GM10266 (cell line): Measurements from ENCODE around the gene TUBB.
A peak's percentile ranks its signal among the peaks of the same experiment; 100 is the strongest.

Experiments
- DNase-seq: peaks from one replicate; pipeline ENCODE4 v3.0.0; 2012; ENCODE audit errors: extremely low spot score
- TF ChIP-seq, protein P1 (sequence below): IDR thresholded peaks from 2 replicates; pipeline ENCODE4 v1.5.1; 2012; ENCODE audit warnings: mild to moderate bottlenecking, low read depth; ENCODE audit not compliant: control insufficient read depth, insufficient read depth; ENCODE audit errors: missing control alignments

The TUBB gene

DNA sequence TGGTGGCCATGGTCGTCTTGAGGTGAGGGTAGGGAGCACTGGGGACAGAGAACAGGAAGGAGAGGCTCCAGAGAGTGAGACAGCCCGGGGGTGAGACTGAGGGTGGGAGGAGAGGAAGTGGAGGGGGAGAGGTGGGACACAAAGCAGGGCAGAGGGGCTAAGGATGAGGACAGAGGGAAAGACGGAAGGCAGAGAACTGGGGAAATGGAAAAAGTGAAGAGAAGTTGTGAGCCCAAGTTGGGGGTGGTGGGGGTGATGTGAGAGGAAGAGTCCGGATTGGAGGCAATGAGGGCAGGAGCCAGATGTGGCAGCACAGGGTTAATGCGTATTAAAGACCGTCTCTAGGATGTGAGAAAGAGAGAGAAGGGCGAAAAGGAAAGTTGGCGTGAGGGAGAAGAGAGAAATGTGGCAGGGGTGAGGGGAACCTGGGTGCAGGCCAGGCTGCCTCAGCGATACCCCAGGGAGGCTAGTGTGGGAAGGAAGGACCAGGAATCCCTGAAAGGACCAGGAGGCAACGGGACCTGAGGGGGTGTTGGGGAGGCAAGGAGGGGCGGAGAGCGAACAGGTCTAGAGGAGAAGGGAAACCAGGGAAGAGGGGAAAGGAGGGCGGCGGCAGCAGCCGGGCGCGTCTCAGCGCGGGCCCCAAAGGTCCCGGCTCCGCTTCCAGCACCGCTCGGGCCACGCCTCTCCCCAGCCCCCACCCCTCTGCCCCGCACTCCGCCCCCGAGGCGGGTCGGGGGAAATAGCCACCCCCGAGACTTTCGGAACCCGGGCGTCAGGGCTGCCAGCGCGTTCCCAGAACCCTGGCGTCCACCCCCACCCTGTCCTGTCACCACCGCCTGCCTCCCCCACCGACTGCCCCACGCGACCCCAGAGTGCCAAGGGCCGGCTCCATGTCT lies 33.9 kb upstream of the TUBB start, which contains the start of gene PPP1R18:
PPP1R18 (minus strand) TSS at position 637 of the 899 bp plus-strand sequence; CDS start at position 10, 627 bp downstream.
- peak; percentile 74 for DNase-seq
- TF ChIP-seq, protein P1, sequence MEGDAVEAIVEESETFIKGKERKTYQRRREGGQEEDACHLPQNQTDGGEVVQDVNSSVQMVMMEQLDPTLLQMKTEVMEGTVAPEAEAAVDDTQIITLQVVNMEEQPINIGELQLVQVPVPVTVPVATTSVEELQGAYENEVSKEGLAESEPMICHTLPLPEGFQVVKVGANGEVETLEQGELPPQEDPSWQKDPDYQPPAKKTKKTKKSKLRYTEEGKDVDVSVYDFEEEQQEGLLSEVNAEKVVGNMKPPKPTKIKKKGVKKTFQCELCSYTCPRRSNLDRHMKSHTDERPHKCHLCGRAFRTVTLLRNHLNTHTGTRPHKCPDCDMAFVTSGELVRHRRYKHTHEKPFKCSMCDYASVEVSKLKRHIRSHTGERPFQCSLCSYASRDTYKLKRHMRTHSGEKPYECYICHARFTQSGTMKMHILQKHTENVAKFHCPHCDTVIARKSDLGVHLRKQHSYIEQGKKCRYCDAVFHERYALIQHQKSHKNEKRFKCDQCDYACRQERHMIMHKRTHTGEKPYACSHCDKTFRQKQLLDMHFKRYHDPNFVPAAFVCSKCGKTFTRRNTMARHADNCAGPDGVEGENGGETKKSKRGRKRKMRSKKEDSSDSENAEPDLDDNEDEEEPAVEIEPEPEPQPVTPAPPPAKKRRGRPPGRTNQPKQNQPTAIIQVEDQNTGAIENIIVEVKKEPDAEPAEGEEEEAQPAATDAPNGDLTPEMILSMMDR, result no peak

DNA sequence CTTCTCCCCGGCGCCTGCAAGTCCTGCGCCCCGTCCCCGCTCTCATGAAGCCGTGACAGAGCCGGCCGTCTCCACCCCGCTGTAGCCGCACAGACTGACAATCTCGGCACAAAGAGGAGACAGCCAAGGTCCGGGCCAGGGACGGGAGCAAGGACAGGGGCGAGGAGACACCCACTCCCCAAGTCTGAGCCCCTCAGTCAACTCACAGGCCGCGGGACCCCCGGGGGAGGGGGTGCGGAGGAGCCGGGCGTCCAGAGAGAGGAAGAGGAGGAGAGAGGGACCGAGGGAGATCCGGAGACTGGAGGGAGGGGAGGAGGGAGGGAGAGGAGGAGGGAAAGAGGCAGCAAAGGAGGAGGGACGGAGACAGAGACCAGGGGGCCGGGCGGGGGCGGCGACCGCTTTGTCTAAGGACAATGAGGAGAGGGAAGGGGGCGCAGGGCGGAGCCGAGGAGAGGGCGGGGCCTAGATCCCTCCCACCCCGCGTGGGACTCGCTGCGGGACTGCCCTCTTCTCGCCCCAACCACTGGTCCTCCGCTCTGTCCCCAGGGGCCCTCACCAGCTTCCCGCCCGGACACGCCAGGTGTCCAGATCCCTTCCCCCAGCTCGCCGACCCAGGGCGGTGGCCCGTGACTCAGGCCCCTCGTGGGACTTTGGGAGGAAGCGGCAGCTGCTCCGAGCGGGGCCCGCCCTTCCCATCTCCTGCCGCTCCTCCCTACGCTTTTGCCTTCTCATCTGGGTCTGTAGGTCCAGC lies 33.1 kb upstream of the TUBB start:
- peak; percentile 89 for DNase-seq
- TF ChIP-seq, protein P1, result no peak

DNA sequence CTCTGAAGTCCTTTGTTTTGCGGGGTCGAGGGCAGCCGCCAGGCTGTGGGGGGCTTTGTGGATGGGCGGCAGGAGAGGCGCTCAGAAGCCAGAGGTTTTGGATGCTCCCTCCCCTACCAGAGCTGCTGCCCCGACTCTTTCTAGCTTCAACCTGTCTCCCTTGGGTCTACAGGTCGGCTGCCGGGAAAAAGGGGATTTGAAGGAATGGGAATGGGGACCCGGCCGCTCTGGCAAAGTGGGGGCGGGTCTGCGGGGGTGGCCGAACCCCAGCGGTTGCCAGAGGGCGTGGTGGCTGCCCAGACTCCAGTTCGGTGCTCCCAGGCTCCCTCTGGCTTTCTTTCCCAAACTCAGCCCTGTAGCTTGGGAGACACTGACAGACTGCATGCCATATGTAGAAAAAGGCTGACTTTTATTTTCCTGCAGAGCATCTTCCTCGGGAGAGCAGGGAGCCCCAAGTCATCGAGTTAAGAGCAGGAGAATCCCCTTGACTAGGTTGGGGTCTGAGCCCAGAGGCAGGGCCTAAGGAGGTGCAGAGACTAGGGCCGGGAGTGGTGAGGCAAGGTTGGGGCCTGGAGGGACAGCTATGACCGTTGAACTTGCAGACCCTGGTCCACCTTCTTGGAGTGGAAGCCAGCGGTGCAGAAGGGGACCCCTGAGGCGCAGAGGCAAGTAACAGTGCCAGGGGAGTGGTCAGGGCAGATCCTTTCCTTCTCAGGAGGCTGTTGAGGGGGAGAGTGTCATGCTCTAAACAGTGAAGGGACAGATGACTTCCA lies 32.3 kb upstream of the TUBB start:
- TF ChIP-seq, protein P1, result no peak
- DNase-seq, result no peak

DNA sequence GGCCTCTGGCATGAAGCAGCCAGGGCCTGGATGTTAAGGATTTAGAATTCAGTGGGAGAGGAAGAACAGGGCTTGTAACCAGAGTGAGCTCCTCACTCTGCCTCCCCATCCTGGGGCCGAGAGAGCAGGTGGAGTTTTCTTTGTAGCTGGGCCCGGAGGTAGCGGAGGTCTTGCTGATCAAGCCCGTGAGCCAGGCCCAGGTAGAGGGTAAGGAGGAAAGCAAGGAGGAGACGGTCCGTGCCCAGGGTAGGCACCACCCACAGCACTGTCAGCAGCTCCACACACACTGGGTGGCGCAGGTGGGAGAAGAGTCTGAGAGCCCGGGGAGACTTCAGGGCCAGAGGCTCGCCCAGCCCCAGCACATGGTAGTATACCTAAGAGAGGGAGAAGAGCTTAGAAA lies 31.6 kb upstream of the TUBB start:
- TF ChIP-seq, protein P1, result peak; percentile 52
- DNase-seq, result no peak

DNA sequence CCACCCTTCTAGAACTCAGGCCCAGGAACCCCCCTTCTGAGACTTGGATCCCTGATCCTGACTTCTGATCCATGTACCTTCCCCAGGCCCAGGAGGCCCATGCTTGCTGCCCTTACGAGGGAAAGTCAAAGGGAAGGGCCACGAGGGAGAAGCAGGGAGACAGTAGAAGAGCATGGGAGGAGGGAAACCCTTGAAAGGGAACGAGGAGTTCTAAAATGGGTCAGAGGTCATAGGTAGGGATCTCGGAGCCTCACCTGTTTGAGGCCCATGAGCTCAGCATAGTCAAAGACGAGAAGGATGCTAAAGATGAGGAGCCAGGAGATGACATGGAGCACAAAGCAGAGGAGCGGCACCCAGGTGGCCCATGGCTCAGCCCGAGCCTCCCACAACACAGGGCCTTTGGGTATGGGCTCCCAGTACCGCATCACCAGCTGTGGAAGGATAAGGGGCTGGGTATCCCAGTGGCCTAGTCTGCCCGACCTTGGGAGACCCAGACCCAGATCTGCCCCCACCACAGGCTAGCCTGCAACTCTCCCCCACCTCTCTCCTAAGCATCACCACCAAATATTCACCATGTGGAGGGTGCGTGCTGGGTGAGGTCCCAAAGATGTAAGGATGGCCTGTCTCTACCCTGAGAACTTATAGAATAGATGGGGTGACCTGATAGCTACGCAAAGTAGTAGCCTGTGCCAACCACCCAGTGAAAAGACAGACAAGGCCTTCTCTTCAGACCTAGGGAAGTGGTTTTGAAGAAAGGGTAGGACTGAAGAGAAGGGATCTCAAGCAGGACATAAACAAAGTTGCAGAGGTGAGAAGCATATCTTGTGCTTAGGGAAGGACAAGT lies 30.9 kb upstream of the TUBB start:
- DNase-seq, result no peak
- TF ChIP-seq, protein P1, result no peak

DNA sequence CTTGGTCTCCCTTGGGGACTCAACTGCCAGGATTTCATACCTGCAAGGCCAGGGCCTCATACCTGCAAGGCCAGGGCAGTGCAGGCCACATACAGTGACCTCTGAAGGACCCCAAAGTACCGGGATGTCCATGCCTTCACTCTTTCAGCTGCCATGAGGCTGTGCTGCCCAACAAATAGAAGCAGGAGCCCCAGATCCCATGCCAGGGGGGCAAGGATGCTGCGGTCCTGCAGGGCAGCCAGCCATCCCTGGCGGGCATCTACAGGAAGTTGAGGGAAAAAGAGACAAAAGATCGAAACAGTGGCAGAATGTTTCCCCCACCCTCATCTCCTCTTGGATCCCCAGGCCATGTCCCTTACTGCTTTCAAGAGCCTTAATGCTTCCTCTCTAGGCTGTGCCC lies 30.2 kb upstream of the TUBB start:
- TF ChIP-seq, protein P1, result no peak
- peak; percentile 5 for DNase-seq
